Cardiac muscle cell (in vitro differentiated cells and primary cell): Measurements from ENCODE around the gene SLC25A48. TPM values are rescaled to one million over a fixed set of nuclear protein-coding genes. Genes with fewer than 3 reads are reported as not detected.

ENCODE experiments used
- DNase-seq, 2 donors: peaks; one replicate each; pipeline versions ENCODE4 v3.0.0 to v3.0.0-alpha.2; 2010 to 2017; ENCODE audit warnings: low read depth in 1 of 2, low spot score in 1 of 2
- H3K27ac ChIP-seq: fragments of 200-600 bp; sonication (generic); 2 replicates; pipeline ENCODE4 v1.5.1; 2016
- H3K27me3 ChIP-seq: fragments of 200-600 bp; sonication (generic); 2 replicates; pipeline ENCODE4 v1.6.0; 2016; ENCODE audit warnings: control low read depth
- H3K36me3 ChIP-seq: fragments of 200-600 bp; sonication (generic); 2 replicates; pipeline ENCODE4 v1.5.1; 2016; ENCODE audit warnings: control low read depth
- H3K4me1 ChIP-seq: fragments of 200-600 bp; sonication (generic); 2 replicates; pipeline ENCODE4 v1.8.1; 2017; ENCODE audit warnings: low read depth, mild to moderate bottlenecking, mixed run types
- H3K4me3 ChIP-seq: fragments of 200-600 bp; sonication (generic); 2 replicates; pipeline ENCODE4 v1.5.1; 2016; ENCODE audit warnings: mild to moderate bottlenecking
- H3K9me3 ChIP-seq: fragments of 200-600 bp; sonication (generic); 2 replicates; pipeline ENCODE4 v1.5.1; 2017; ENCODE audit warnings: low read depth, mild to moderate bottlenecking, control low read depth
- polyA plus RNA-seq: library from polyadenylated mRNA; unstranded; fragments of >200 nt; fragmentation: Nextera tagmentation; extraction: Ambion mirVana; gene quantifications from 2 replicates; pipeline ENCODE4 v1.2.1, GENCODE V29; 2016
- total RNA-seq: library from RNA; depleted of rRNA; stranded (reverse); fragments of >200 nt; gene quantifications from 2 replicates; pipeline ENCODE4 v1.2.3, GENCODE V29; 2016
- TF ChIP-seq, protein P1 (sequence below): IDR thresholded peaks from 2 replicates; pipeline ENCODE4 v1.5.1; 2012; ENCODE audit warnings: low read depth, mild to moderate bottlenecking, low read length

SLC25A48 gene
- total and polyA plus RNA-seq, 2 experiments from 2014 or later: 0.09 to 0.13 TPM

DNA sequence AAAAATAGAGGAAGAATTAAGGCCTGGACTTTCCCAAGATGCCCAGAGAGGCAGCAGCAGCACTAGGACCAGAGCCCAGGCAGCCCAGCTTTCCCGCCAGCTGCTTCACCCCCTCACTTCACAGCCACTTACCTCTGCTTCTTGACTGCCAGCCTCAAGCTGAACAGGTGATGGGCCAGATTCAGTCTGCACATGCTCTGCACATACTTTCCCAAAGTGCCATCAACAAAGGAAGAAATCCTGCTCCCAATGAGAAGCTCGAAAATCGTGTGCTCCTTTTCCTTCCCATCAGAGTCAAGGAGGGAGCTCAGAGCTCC, 4.1 kb upstream of the SLC25A48 start:
- no peak for DNase-seq
- TF ChIP-seq, protein P1, sequence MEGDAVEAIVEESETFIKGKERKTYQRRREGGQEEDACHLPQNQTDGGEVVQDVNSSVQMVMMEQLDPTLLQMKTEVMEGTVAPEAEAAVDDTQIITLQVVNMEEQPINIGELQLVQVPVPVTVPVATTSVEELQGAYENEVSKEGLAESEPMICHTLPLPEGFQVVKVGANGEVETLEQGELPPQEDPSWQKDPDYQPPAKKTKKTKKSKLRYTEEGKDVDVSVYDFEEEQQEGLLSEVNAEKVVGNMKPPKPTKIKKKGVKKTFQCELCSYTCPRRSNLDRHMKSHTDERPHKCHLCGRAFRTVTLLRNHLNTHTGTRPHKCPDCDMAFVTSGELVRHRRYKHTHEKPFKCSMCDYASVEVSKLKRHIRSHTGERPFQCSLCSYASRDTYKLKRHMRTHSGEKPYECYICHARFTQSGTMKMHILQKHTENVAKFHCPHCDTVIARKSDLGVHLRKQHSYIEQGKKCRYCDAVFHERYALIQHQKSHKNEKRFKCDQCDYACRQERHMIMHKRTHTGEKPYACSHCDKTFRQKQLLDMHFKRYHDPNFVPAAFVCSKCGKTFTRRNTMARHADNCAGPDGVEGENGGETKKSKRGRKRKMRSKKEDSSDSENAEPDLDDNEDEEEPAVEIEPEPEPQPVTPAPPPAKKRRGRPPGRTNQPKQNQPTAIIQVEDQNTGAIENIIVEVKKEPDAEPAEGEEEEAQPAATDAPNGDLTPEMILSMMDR: no peak

GRCh38 chr5:135830876-135831275, 3.6 kb upstream of the SLC25A48 start:
- DNase-seq: no peak
- no peaks in the 10 kb centered on the region for H3K9me3 ChIP-seq
- H3K36me3 ChIP-seq: no peaks in the 10 kb centered on the region
- no peak overlapping the region for H3K4me3 ChIP-seq
- TF ChIP-seq, protein P1: no peak
- H3K27ac ChIP-seq: no peak overlapping the region
- no peaks in the 10 kb centered on the region for H3K4me1 ChIP-seq
- peaks cover 54% of the 10 kb centered on the region for H3K27me3 ChIP-seq

More for the DNA sequence above, 4.1 kb upstream of the SLC25A48 start:
- H3K4me1 ChIP-seq: no peaks in the 10 kb centered on the region
- peaks cover 49% of the 10 kb centered on the region for H3K27me3 ChIP-seq
- no peak overlapping the region for H3K4me3 ChIP-seq
- H3K9me3 ChIP-seq: no peaks in the 10 kb centered on the region
- H3K27ac ChIP-seq: no peak overlapping the region
- H3K36me3 ChIP-seq: no peaks in the 10 kb centered on the region

DNA sequence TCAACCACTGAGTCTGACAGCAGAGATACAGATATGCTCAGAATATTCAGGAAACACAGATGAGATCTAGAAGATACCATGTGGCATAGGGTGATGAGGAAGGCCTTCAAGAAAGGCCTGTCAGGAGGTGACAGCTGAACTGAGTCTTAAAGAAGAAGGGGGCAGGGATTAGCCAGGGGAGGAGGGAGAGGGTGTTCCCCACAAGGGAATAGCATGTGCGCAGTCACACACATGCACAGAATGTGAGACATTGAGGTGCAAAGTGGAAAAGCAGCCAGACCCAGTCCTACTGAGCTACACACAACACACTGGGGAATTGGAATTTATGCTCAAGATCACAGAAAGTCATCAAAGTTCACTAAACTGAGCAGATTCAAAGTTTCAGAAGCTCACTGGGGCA, 3.0 kb upstream of the SLC25A48 start:
- Histone ChIP-seq H3K27ac (no peak overlapping the region), H3K9me3 (no peaks in the 10 kb centered on the region), H3K27me3 (peaks cover 60% of the 10 kb centered on the region), H3K4me1 (no peaks in the 10 kb centered on the region), H3K4me3 (no peak overlapping the region), H3K36me3 (no peaks in the 10 kb centered on the region)
- no peak for DNase-seq
- TF ChIP-seq, protein P1: no peak

DNA sequence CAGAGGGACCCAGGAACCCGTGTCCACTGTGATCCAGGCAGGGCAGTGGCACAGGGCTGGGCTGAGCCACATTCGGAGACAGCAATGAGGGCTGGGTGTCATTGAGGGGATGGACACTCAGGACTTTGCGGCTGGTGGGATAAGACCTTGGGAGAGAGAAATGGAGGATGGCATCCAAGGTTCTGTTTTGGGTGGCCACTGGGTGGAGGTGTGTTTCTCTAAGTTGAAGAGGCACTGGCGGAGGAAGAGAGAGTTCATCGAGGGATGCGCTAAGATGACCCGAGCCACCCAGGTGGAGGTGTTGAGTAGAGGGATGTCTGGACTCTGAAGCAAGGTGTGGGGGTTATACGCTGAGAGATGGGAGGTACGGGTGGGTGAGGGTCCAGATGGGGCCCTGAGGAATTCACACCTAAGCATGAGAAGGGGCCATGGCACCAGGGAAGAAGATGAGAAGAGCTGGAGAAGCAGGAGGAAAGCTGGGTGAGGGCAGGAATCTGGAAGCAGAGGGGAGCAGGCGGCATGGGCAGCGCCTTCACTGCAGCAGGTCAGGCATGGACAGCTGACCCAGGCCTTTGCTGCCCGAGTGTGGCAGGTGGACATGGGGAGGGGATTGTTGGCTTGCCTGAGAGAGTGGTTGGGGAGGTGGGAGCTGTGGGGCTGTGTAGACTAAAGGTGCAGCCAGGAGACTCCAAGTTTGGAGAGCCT, 2.5 kb upstream of the SLC25A48 start:
- no peaks in the 10 kb centered on the region for H3K9me3 ChIP-seq
- no peak for DNase-seq
- no peak overlapping the region for H3K27ac ChIP-seq
- H3K27me3 ChIP-seq: peaks cover 65% of the 10 kb centered on the region
- no peaks in the 10 kb centered on the region for H3K36me3 ChIP-seq
- no peaks in the 10 kb centered on the region for H3K4me1 ChIP-seq
- H3K4me3 ChIP-seq: no peak overlapping the region
- TF ChIP-seq, protein P1: no peak

DNA sequence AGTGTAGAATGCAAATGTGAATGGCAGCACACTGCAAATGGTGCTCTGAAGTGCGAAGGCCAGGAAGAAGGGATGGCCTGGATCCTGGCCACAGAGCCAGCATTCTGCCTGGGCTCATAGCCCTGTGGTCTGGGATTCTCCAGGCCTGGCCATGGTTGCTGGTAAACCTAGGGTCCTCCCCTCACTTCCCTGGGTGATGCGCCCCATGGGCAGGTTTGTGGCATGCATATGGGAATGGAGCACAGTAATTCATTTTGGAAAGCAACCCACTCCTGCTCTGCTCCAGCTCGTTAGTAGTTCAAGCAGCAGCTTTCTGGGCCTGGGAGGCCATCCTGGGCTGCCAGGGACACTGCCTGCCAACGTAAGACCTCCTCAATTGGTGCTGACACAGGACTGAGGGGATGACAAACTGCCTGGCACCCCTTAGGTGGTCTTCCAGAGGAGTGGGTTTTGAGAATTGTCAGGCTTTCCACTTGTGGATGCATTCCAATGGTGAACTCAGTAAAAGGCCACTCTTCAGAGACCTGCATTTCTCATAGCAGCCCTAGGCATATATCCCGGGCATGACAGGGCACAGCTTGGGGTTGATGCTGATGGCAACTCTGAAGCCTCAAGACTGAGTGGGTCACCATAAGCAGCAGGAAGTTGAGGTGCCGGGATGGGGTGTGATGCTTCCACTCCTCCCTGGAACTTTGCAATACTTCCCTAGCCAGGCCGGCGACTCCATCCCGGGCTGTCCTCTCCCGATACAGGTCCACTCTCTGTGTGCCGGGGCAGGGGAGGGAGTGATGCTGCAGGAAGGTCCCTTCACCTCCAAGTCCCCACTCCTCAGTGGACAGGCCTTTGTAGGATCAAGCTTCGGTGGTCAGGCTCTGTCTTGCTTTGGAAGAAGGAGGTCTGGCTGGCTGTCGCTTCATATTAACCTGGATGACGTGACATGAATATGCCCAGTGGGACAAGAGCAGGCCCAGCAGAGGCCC, 1.2 kb upstream of the SLC25A48 start:
- TF ChIP-seq, protein P1: no peak
- H3K27me3 ChIP-seq: peaks cover 75% of the 10 kb centered on the region
- no peak overlapping the region for H3K4me3 ChIP-seq
- no peaks in the 10 kb centered on the region for H3K9me3 ChIP-seq
- no peaks in the 10 kb centered on the region for H3K4me1 ChIP-seq
- no peak for DNase-seq
- H3K27ac ChIP-seq: no peak overlapping the region
- no peaks in the 10 kb centered on the region for H3K36me3 ChIP-seq
